K562 (cell line): Measurements from ENCODE around the gene CCDC187. TPM values are rescaled to one million over a fixed set of nuclear protein-coding genes. Genes with fewer than 3 reads are reported as not detected.

Experiments
- ATAC-seq: fragments of 200-7000 bp; cut with Tn5 transposase; 3 replicates; pipeline ENCODE4 v1.9.1; 2020; ENCODE audit warnings: moderate library complexity
- BruUV-seq: library from RNA; stranded (reverse); fragments of 400-500 nt; replicated peaks from 2 replicates; lab custom pipeline; 2021; lab: Mats Ljungman, UMichigan
- CTCF ChIA-PET: fragments of 300-600 bp; formaldehyde crosslinking; extraction: SDS; loops from one replicate; lab custom pipeline; 2021; ENCODE audit warnings: low intra/inter-chr PET ratio; lab: Yijun Ruan, JAX
- POLR2A ChIA-PET: fragments of 300-600, 350-650 bp; sonication (Branson Sonifier 250); formaldehyde crosslinking; extraction: SDS; loops from one replicate; lab custom pipeline; 2021; ENCODE audit warnings: antibody characterized with exemption, inconsistent platforms; lab: Yijun Ruan, JAX
- DNase-seq, 4 experiments: peaks; one replicate each; pipeline versions ENCODE4 v3.0.0 to v3.0.0-alpha.2; 2011 to 2018; ENCODE audit warnings: low spot score in 3 of 4, mixed read lengths in 3 of 4; ENCODE audit errors: extremely low read depth in 1 of 4
- FAIRE-seq: peaks from 2 replicates; lab custom pipeline; 2011; peaks lifted over from hg19 to GRCh38; lab: Jason Lieb, UNC
- H2AFZ ChIP-seq: 2 replicates; pipeline ENCODE4 v1.6.0; 2011; ENCODE audit warnings: low read depth, low read length, control low read depth, inconsistent platforms
- H3K27ac ChIP-seq: fragments of 200-600 bp; 3 replicates; pipeline ENCODE4 v1.8.0; 2011; ENCODE audit warnings: low read depth, mild to moderate bottlenecking, control low read depth, inconsistent platforms, low read length, moderate library complexity, mixed read lengths; ENCODE audit errors: extremely low read depth
- H3K27me3 ChIP-seq, 2 experiments: fragments of 300-600 bp in 1 of 2; 2 replicates in 1 of 2; 3 replicates in 1 of 2; pipeline versions ENCODE4 v1.6.0 to v1.8.0; 2011; ENCODE audit warnings: inconsistent platforms in 2 of 2, low read length in 2 of 2, mild to moderate bottlenecking in 1 of 2, mixed read lengths in 1 of 2, moderate library complexity in 1 of 2; ENCODE audit not compliant: control insufficient read depth in 2 of 2, insufficient read depth in 2 of 2
- H3K36me3 ChIP-seq: fragments of 300-600 bp; 3 replicates; pipeline ENCODE4 v1.8.0; 2011; ENCODE audit warnings: mild to moderate bottlenecking, low read length, inconsistent platforms; ENCODE audit not compliant: control insufficient read depth, insufficient read depth
- H3K4me1 ChIP-seq, 2 experiments: fragments of 200-600 bp in 1 of 2; replicated peaks in 1 of 2; 2 replicates in 1 of 2; 3 replicates in 1 of 2; pipeline versions ENCODE4 v1.5.1 to v1.8.0; 2011; ENCODE audit warnings: inconsistent platforms in 2 of 2, low read length in 2 of 2, mild to moderate bottlenecking in 1 of 2, mixed read lengths in 1 of 2, moderate library complexity in 1 of 2; ENCODE audit not compliant: control insufficient read depth in 2 of 2, insufficient read depth in 2 of 2
- H3K4me2 ChIP-seq: 2 replicates; pipeline ENCODE4 v1.6.1; 2011; ENCODE audit warnings: low read length, control low read depth, inconsistent platforms, mixed read lengths; ENCODE audit not compliant: insufficient read depth
- H3K4me3 ChIP-seq: fragments of 200-600 bp; sonication (generic), shearing (Covaris generic); 2 replicates; pipeline ENCODE4 v1.5.1; 2016; ENCODE audit warnings: control low read depth, inconsistent platforms
- H3K79me2 ChIP-seq: fragments of 200-600 bp; 3 replicates; pipeline ENCODE4 v1.8.0; 2011; ENCODE audit warnings: low read length, inconsistent platforms; ENCODE audit not compliant: control insufficient read depth, insufficient read depth
- H3K9ac ChIP-seq, 2 experiments: 2 replicates each; pipeline versions ENCODE4 v1.6.0 to v1.6.1; 2011; ENCODE audit warnings: low read depth in 2 of 2, low read length in 2 of 2, control low read depth in 1 of 2, inconsistent platforms in 1 of 2, mild to moderate bottlenecking in 1 of 2, mixed read lengths in 1 of 2; ENCODE audit not compliant: insufficient read depth in 1 of 2
- H3K9me1 ChIP-seq: one replicate; pipeline ENCODE4 v1.6.0; 2011; ENCODE audit warnings: inconsistent platforms, mild to moderate bottlenecking, low read length, moderate library complexity; ENCODE audit not compliant: control insufficient read depth, insufficient read depth
- H3K9me3 ChIP-seq: replicated peaks from 2 replicates; pipeline ENCODE4 v1.5.1; 2011; ENCODE audit warnings: low read depth, low read length, inconsistent platforms; ENCODE audit not compliant: control insufficient read depth, insufficient read depth
- H4K20me1 ChIP-seq: replicated peaks from 2 replicates; pipeline ENCODE4 v1.6.1; 2011; ENCODE audit warnings: low read length, inconsistent platforms, mixed read lengths; ENCODE audit not compliant: control insufficient read depth, insufficient read depth
- E4F1 ChIP-seq: fragments of 250-450 bp; sonication (Bioruptor Pico); IDR thresholded peaks from 2 replicates; pipeline ENCODE4 v1.5.0; 2021; ENCODE audit warnings: mild to moderate bottlenecking, borderline replicate concordance
- KLF13 ChIP-seq: fragments of 450-650 bp; IDR thresholded peaks from 2 replicates; pipeline ENCODE4 v1.6.1; 2016; ENCODE audit warnings: missing genetic modification characterization, low read depth, mild to moderate bottlenecking, missing compliant biosample characterization, moderate library complexity, borderline replicate concordance
- MEIS2 ChIP-seq: fragments of 450-650 bp; IDR thresholded peaks from 2 replicates; pipeline ENCODE4 v1.6.1; 2014; ENCODE audit warnings: mild to moderate bottlenecking; ENCODE audit not compliant: partially characterized antibody
- POLR2G ChIP-seq: fragments of 200-400 bp; formaldehyde crosslinking; IDR thresholded peaks from 2 replicates; pipeline ENCODE4 v1.6.1; 2017; ENCODE audit warnings: low read depth, mild to moderate bottlenecking, antibody characterized with exemption, low read length, moderate library complexity
- TSHZ1 ChIP-seq: fragments of 250-450 bp; sonication (Bioruptor Pico); IDR thresholded peaks from 2 replicates; pipeline ENCODE4 v1.4.0; 2020; ENCODE audit warnings: mild to moderate bottlenecking, moderate library complexity
- ZNF12 ChIP-seq: sonication (generic); formaldehyde crosslinking; IDR thresholded peaks from 2 replicates; pipeline ENCODE4 v1.4.0; 2020; ENCODE audit warnings: mild to moderate bottlenecking, missing genetic modification reagents
- ZNF785 ChIP-seq: fragments of 250-450 bp; sonication (Bioruptor Pico); IDR thresholded peaks from 2 replicates; pipeline ENCODE4 v1.4.0; 2020; ENCODE audit warnings: mild to moderate bottlenecking
- WGBS: fragments of 100-300 bp; shearing (Covaris generic); methylation state at CpG from one replicate; pipeline ENCODE4 v1.1.6; 2016; ENCODE audit warnings: low coverage, mixed read lengths; ENCODE audit not compliant: insufficient coverage; ENCODE audit errors: missing lambda C conversion rate; 5-methylcytosine and 5-hydroxymethylcytosine counted together
- in situ Hi-C: fragments of 300-500 bp; cut with MboI; formaldehyde crosslinking; loops from 4 replicates; pipeline ENCODE4 v1.15.0; 2018; ENCODE audit warnings: inconsistent platforms, mixed read lengths
- intact Hi-C: fragments of 100-400 bp; cut with micrococcal nuclease; formaldehyde crosslinking; loops from 2 replicates; pipeline ENCODE4 v1.14.2; 2022
- polyA plus RNA-seq, 8 experiments: library from polyadenylated mRNA; depleted of rRNA in 4 of 8; stranded (reverse) in 5 of 8; unstranded in 3 of 8; fragments of >200 nt; fragmentation: Nextera tagmentation in 2 of 8; fragmentation: Illumina TruSeq in 1 of 8; extraction: Ambion mirVana in 2 of 8; extraction: Trizol in 1 of 8; gene quantifications; 2 replicates each; pipeline versions ENCODE4 v1.2.1 to v1.2.3, GENCODE V29; 2011 to 2014; ENCODE audit warnings: inconsistent platforms in 1 of 8, missing spikeins in 1 of 8
- total RNA-seq, 7 experiments: library from RNA; depleted of rRNA in 6 of 7; stranded (reverse); fragments of >200 nt in 6 of 7; fragmentation: Illumina TruSeq in 2 of 7; extraction: Trizol in 2 of 7; gene quantifications; 2 replicates each; pipeline versions ENCODE4 v1.2.1 to v1.2.3, GENCODE V29; 2011 to 2021; ENCODE audit warnings: low replicate concordance in 1 of 7

CCDC187 gene
- total and polyA plus RNA-seq, 9 of the 15 experiments (the other 6 are each of a cell fraction or from before 2014, with no cell fraction given) = not detected

- Histone ChIP-seq H4K20me1 (peaks cover 11% of the 10 kb centered on the region), H3K79me2 (no peaks in the 10 kb centered on the region), H3K4me3 (no peak overlapping the region), H3K27me3 (no peaks in the 10 kb centered on the region), H2AFZ (no peak overlapping the region), H3K4me2 (no peak overlapping the region), H3K9ac (no peak overlapping the region), H3K9me1 (no peaks in the 10 kb centered on the region), H3K27ac (no peak overlapping the region), H3K4me1 (peaks cover 26 to 48% of the 10 kb centered on the region in 2 experiments)
- in situ Hi-C loops = no loop called here
- CTCF ChIA-PET = no interaction called here
- FAIRE-seq (no peak), DNase-seq (no peak)
- WGBS = 93% methylated on average over 32 of the region's 35 CpGs
- TF ChIP-seq KLF13 (tag) (no peak), POLR2G (peak; percentile 57; the same call in 1 of the 2 replicates)
- TF ChIP-seq, all 486 proteins: peak for 1
- ATAC-seq = no peak
- peaks cover 89% of the 10 kb centered on the region; the same call in 2 of the 3 replicates for H3K36me3 ChIP-seq
- BruUV-seq = no TSS peak
- intact Hi-C loops = no loop called here
- H3K9me3 ChIP-seq = no peaks in the 10 kb centered on the region
- POLR2A ChIA-PET = interaction anchor here (0.7 to 1.8 kb wide), 2 partner anchors 8 to 36 kb away, joined by 3 to 6 read pairs; no protein-coding TSS in a partner anchor
These were observed 92.2 kb downstream of the CCDC187 start for GRCh38 chr9:136211441-136212344.

- H3K27ac ChIP-seq = no peak overlapping the region
- no peak overlapping the region for H2AFZ ChIP-seq
- FAIRE-seq = no peak
- H3K9me3 ChIP-seq = no peaks in the 10 kb centered on the region
- H3K4me2 ChIP-seq = no peak overlapping the region
- DNase-seq = no peak
- in situ Hi-C loops = no loop called here
- H3K79me2 ChIP-seq = no peaks in the 10 kb centered on the region
- H3K36me3 ChIP-seq = peaks cover 82% of the 10 kb centered on the region; the same call in 2 of the 3 replicates
- WGBS = 90% methylated on average over 14 of the region's 15 CpGs
- CTCF ChIA-PET = no interaction called here
- no peaks in the 10 kb centered on the region for H3K9me1 ChIP-seq
- no TSS peak for BruUV-seq
- POLR2A ChIA-PET = interaction anchor here (1.8 kb wide), 1 partner anchor 9 kb away, joined by 6 read pairs; no protein-coding TSS in a partner anchor
- H3K4me1 ChIP-seq = peaks cover 32 to 49% of the 10 kb centered on the region in 2 experiments
- H3K9ac ChIP-seq = no peak overlapping the region
- H3K27me3 ChIP-seq = no peaks in the 10 kb centered on the region
- ATAC-seq = no peak
- no peak overlapping the region for H3K4me3 ChIP-seq
- intact Hi-C loops = no loop called here
- peaks cover 14% of the 10 kb centered on the region for H4K20me1 ChIP-seq
- TF ChIP-seq ZNF12 (CRISPR knock-in tag) = no peak
- no peak for TF ChIP-seq TSHZ1 (CRISPR knock-in tag)
- TF ChIP-seq E4F1 = no peak
- TF ChIP-seq ZNF785 (CRISPR knock-in tag) = no peak
- no peak for TF ChIP-seq MEIS2
These were observed 92.9 kb downstream of the CCDC187 start for GRCh38 chr9:136211006-136211405.
